Measurements from ENCODE around the gene CIAO2A. TPM values are rescaled to one million over a fixed set of nuclear protein-coding genes. Genes with fewer than 3 reads are reported as not detected.

The CIAO2A gene
- total RNA-seq, 1 donor from 2014 or later: 210 TPM

DNA sequence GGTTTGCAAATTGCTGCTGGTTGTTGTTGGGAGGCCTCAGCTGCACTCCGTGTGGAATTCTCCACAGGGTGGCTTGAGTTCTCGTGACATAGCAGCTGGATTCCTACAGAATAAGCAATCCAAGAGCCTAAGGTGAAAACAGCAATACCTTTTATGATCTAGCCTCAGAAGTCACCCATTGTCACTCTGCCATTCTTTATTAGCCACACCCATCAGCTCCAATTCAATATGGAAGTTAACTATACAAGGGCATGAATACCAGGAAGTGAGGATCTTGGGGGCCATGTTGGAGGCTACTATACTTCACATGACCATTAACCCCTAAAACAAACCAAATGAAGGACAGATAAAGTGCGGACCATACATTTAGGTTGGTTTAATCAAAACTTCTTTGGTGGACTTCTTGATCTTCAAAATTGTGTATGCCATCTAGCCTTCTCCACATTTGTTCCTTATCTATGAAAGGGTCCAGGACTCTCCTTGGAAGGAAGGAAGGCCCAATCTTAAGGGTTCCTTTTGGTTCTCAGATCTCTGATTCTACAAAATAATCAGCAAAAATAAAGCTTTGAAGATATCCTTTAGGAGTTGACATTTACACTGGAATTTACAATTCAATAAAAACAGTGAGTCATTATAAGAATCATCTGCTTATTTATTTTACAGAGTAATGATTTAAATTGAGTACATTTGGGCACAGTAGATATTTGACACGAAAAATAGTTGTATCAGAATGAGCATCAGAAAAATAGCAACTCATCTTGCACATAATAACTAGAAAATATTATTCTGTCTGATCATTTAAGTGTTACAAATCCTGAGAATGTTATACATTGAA lies 21.5 kb downstream of the CIAO2A start:
- Mint-ChIP-seq H3K4me1 (peaks cover 5% of the 10 kb centered on the region), H3K9me3 (no peaks in the 10 kb centered on the region), H3K27ac (no peak overlapping the region), H3K36me3 (peaks cover 11% of the 10 kb centered on the region), H3K27me3 (ENCODE audit: insufficient read depth, low read depth) (peaks cover 3% of the 10 kb centered on the region), H3K4me3 (no peak overlapping the region)
- Histone ChIP-seq H3F3A (ENCODE audit: low read depth) (no peaks in the 10 kb centered on the region), H3K36me3 (peaks cover 8% of the 10 kb centered on the region), H3K9ac (no peak overlapping the region), H3K4me1 (no peaks in the 10 kb centered on the region), H3K9me3 (ENCODE audit: low read depth) (no peaks in the 10 kb centered on the region), H3K27ac (no peak overlapping the region), H3K4me2 (no peak overlapping the region), H2AFZ (replicated peaks) (no peak overlapping the region), H3K27me3 (no peaks in the 10 kb centered on the region), H4K20me1 (ENCODE audit: low read depth) (no peaks in the 10 kb centered on the region), H3K79me2 (ENCODE audit: low read depth) (no peaks in the 10 kb centered on the region), H3K4me3 (no peak overlapping the region)
- TF ChIP-seq, protein P1, sequence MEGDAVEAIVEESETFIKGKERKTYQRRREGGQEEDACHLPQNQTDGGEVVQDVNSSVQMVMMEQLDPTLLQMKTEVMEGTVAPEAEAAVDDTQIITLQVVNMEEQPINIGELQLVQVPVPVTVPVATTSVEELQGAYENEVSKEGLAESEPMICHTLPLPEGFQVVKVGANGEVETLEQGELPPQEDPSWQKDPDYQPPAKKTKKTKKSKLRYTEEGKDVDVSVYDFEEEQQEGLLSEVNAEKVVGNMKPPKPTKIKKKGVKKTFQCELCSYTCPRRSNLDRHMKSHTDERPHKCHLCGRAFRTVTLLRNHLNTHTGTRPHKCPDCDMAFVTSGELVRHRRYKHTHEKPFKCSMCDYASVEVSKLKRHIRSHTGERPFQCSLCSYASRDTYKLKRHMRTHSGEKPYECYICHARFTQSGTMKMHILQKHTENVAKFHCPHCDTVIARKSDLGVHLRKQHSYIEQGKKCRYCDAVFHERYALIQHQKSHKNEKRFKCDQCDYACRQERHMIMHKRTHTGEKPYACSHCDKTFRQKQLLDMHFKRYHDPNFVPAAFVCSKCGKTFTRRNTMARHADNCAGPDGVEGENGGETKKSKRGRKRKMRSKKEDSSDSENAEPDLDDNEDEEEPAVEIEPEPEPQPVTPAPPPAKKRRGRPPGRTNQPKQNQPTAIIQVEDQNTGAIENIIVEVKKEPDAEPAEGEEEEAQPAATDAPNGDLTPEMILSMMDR (IDR thresholded peaks at IDR 0.05): no peak
- TF ChIP-seq EZH2 (IDR thresholded peaks at IDR 0.05) (no peak), EZH2phosphoT487 (IDR thresholded peaks at IDR 0.05) (no peak)
- no peak for DNase-seq (ENCODE audit: low spot score)

DNA sequence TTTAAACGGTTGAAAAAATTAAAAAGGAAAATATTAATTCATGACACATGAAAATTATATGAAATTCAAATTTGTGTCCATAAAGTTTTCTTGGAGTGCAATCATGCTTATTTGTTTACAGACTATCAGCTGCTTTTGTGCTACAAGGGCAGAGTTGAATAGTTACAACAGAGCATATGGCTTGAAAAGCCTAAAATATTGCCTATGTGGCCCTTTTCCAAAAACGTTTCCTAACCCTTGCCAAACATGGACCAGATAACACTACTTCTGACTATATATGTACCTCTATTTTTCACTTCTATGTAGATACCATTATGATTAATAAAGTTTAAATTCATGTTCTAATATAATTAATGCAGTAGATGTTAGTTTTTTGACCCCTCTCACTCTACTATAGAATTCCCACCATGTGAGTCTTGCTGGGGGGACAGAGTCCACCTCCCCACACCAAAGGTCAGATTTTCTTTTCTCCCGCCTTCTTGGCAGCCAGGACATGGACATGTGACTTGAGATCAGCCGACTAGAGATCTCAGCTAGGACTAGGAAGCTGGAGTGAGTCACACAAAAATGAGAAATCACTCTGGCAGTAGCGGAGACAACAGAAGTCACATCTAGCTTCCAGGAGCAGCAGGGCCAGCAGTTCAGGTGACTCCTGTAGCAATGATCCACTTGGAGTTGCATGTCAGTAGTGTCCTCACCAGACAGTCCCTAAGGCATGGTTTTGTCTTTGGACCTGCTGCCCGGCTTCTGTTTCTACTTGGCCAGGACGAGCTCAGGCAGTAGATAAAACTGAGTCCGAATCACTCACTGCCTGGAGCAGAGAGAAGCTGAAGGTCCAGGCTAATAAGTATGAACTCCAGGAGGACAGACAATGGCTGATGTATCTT lies 22.4 kb downstream of the CIAO2A start:
- TF ChIP-seq EZH2 (IDR thresholded peaks at IDR 0.05) (no peak), EZH2phosphoT487 (IDR thresholded peaks at IDR 0.05) (no peak)
- TF ChIP-seq, protein P1 (IDR thresholded peaks at IDR 0.05): no peak
- Mint-ChIP-seq H3K27me3 (ENCODE audit: insufficient read depth, low read depth) (peaks cover 3% of the 10 kb centered on the region), H3K36me3 (peaks cover 11% of the 10 kb centered on the region), H3K27ac (no peak overlapping the region), H3K4me1 (peaks cover 5% of the 10 kb centered on the region), H3K9me3 (no peaks in the 10 kb centered on the region), H3K4me3 (no peak overlapping the region)
- H4K20me1 ChIP-seq (ENCODE audit: low read depth): no peaks in the 10 kb centered on the region
- H3K27ac ChIP-seq: no peak overlapping the region
- no peaks in the 10 kb centered on the region for H3K27me3 ChIP-seq
- no peak overlapping the region for H3K9ac ChIP-seq
- no peak overlapping the region for H2AFZ ChIP-seq (replicated peaks)
- H3K4me2 ChIP-seq: no peak overlapping the region
- H3K79me2 ChIP-seq (ENCODE audit: low read depth): no peaks in the 10 kb centered on the region
- peaks cover 8% of the 10 kb centered on the region for H3K36me3 ChIP-seq
- H3K9me3 ChIP-seq (ENCODE audit: low read depth): no peaks in the 10 kb centered on the region
- H3K4me3 ChIP-seq: no peak overlapping the region
- no peaks in the 10 kb centered on the region for H3K4me1 ChIP-seq
- H3F3A ChIP-seq (ENCODE audit: low read depth): no peaks in the 10 kb centered on the region
- no peak for DNase-seq (ENCODE audit: low spot score)

DNA sequence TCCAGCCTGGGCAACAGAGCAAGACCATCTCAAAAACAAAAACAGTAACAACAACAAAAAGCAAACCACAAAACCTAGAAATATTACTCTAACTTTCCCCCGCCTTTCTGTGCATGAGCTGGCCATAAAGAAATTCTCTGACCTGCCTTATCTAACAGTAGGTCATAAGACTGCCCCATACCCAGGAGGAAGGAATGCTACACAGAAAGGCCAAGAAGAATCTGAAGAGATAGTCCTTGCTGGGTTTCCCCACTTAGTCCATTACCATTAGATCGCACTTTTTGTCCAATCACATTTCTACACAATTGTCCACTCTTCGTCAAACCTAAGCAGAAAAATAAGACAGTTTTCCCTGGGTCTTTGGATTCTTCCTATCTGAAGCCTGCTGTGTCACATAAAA lies 23.5 kb downstream of the CIAO2A start:
- Histone ChIP-seq H3K4me3 (no peak overlapping the region), H3K27me3 (no peaks in the 10 kb centered on the region), H2AFZ (replicated peaks) (no peak overlapping the region), H3K4me1 (no peaks in the 10 kb centered on the region), H3K9me3 (ENCODE audit: low read depth) (no peaks in the 10 kb centered on the region), H3K36me3 (peaks cover 8% of the 10 kb centered on the region), H3F3A (ENCODE audit: low read depth) (no peaks in the 10 kb centered on the region), H3K9ac (no peak overlapping the region), H4K20me1 (ENCODE audit: low read depth) (no peaks in the 10 kb centered on the region), H3K4me2 (no peak overlapping the region), H3K27ac (no peak overlapping the region), H3K79me2 (ENCODE audit: low read depth) (no peaks in the 10 kb centered on the region)
- Mint-ChIP-seq H3K9me3 (no peaks in the 10 kb centered on the region), H3K27me3 (ENCODE audit: insufficient read depth, low read depth) (peaks cover 3% of the 10 kb centered on the region), H3K36me3 (peaks cover 9% of the 10 kb centered on the region), H3K4me1 (peaks cover 5% of the 10 kb centered on the region), H3K27ac (peak overlapping the region; percentile 60), H3K4me3 (no peak overlapping the region)
- TF ChIP-seq, protein P1 (IDR thresholded peaks at IDR 0.05): no peak
- TF ChIP-seq EZH2 (IDR thresholded peaks at IDR 0.05) (no peak), EZH2phosphoT487 (IDR thresholded peaks at IDR 0.05) (no peak)
- DNase-seq (ENCODE audit: low spot score): no peak
